ENCODE measurements around the gene VSNL1.
"Not testable (repeated sequence)": the region's sequence is repeated elsewhere in the genome, so short reads cannot be mapped to it uniquely, and the experiment has no call there.

Gene VSNL1

DNA sequence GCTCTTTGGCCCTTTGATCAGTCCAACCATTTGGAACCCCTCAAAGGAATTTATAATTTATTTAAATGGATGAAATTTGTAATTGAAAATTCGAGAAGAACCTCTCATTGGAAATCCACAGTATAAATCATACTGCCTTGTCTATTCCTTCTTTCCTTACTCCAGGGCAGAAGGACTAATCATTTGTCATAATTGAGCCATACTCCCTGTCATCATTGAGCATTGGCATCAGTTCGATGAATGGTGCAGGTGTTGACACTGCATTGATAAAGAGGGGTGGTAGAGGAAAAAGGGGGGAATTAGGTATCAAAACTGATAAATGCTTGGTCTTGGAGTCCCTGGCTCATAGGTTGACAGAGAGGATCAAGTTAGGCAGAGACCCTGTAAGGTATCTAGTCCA lies 2.0 kb downstream of the VSNL1 start:
- DNase-seq (ENCODE audit: low read depth): no peak

DNA sequence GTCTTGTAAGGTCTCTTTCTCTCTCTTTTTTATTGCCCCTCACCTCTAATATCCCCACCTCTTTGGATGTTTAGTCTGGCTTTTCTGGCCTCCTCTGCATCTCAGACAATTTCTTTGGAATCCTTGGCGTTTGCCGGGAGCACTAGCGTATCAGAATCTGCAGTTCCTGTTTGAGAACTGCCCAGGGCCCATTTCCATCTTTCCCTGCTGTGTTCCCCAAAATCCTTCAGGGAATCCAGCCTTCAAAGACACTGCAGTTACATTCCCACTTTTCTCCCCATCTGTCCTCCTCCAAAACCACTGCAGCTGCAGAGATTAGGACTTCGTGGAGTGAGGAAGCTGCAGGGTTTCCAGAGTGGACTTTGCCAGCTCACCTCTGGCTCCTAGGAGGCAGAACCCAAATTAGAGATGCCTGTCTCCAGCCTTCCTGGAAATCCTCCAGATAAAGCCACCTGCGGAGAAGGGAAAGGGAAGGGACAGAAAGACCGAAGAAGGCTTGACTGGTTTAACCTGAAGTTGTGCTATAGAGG lies 2.7 kb downstream of the VSNL1 start:
- DNase-seq (ENCODE audit: low read depth): no peak

GRCh38 chr2:17543848-17544247 lies 3.4 kb downstream of the VSNL1 start:
- no peak for DNase-seq (ENCODE audit: low read depth)

DNA sequence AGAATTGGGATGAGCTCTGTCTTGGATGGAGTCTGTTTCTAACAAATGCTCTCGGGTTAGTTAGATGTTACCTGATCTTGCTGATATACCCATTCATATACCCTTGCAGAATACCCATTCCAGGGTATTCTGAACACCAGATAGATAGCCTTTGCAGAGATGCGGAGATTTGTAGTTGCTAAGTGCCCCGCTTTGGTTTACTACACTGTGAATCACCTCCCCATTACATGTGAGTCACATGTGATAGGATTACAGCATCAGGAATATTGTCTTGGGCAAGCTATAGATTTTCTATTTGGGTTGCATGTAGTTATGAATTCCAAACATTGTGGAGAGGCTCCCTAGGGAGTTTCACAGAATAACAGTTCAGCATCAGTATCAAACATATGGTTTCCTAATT lies 3.8 kb downstream of the VSNL1 start:
- DNase-seq (ENCODE audit: low read depth): no peak

GRCh38 chr2:17545680-17546613 lies 5.5 kb downstream of the VSNL1 start:
- no peak for DNase-seq (ENCODE audit: low read depth)

DNA sequence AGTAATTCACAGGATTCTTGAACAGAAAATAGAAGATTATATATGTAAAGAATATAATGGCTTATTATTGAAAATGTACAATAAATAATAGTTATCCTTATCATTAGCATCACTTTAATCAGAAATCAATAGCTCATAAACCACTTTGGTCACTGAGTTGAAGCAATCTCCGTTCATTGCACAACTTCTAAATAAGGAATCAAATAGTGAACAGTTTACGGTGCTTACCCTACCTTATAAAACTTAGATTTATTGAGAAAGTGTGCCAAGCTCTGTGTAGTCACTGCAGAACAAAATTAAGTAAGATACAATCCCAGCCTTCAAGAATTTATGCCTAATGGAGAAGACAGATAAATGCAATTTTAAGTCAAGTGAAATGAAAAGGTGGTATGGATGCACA lies 6.7 kb downstream of the VSNL1 start:
- DNase-seq (ENCODE audit: low read depth): no peak

GRCh38 chr2:17547737-17548136 lies 7.2 kb downstream of the VSNL1 start:
- DNase-seq (ENCODE audit: low read depth): no peak

DNA sequence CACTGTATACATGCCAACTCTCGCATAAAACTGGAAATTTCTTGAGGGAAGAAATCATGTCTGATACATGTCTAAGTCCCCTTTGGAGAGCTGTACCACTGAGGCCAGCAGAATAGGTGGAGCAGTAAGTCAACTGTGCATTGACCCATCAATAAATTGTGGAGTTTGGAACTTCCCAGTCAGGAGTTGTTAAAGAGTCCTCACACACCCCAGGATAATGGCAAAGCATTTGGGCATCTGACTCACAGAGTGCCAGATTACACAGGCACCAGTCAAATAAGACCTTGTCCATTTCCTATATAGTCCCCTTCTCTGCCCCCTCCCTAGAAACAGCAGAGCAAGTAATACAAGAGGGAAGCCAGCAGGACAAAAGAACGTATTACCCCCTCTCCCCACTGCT lies 10.4 kb downstream of the VSNL1 start:
- DNase-seq (ENCODE audit: low read depth): no peak

DNA sequence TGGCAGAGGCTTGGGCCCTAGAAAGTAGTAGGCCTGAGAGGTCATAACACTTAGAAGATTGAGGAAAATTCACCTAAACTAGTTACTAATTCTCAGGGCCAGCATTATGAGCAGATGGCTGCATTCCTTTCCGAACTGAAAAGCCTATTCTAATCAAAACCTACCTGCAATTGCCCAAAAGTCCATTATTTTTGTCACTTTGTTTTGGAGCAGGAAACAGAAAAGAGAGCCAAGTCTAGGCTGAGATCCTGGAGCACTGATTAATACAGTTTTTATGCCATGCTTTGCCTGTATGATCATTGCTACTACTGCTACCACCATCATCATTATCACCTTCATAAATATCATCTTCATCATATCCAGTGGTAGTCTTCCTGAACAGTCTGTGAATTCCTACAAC lies 14.7 kb downstream of the VSNL1 start:
- DNase-seq (ENCODE audit: low read depth): no peak

- no peak for DNase-seq (ENCODE audit: low read depth)
Observed at GRCh38 chr2:17557596-17557995, 17.1 kb downstream of the VSNL1 start.

- DNase-seq (ENCODE audit: low read depth): no peak
Observed at GRCh38 chr2:17558053-17558452, 17.6 kb downstream of the VSNL1 start.

DNA sequence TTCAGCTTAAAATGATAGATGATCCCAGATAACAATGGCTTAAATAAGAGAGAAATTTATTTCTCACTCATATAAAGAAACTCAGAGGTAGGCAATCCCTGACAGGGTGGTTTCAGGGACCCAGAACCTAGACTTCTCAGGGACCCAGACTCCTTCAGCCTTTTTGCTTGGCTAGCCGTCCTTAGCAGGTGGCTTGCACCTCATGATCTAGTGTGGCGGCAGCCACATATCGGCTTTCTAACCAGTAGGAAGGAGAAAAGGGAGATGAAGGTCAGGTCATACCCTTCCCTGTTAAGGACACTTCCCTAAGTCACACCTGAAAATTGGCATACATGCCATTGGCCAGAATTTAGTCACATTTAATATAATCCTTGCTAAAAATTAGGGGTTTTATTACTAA lies 18.4 kb downstream of the VSNL1 start:
- no peak for DNase-seq (ENCODE audit: low read depth)

DNA sequence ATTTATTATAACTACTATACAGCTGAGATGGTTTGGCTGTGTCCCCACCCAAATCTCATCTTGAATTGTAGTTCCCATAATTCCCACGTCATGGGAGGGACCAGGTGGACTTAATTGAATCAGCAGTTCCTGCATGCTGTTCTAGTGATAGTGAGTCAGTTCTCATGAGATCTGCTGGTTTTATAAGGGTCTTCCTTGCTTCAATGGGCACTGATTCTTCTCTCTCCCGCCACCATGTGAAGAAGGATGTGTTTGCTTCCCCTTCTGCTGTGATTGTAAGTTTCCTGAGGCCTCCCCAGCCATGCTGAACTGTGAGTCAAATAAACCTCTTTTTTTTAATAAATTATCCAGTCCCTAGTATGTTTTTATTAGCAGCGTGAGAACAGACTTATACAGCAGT lies 25.2 kb downstream of the VSNL1 start:
- not testable (repeated sequence) for DNase-seq (ENCODE audit: low read depth)

DNA sequence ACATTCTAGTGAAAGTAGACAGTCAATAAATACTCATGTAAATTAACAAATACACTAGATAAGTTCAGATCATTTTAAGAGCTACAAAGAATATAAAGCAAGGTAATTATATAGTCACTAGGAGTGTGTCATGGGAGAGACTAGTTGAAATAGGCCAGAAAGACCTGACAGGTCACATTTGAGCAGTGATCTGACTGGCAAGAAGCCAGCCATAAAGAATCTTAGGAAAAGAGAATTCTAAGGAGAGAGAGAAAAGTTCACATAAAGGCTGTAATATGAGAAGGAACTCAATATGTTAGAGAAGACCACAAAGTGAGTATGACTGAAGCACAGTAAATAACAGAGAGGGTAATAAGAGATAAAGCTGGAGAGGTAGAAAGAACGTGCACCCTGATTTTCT lies 31.2 kb downstream of the VSNL1 start:
- no peak for DNase-seq (ENCODE audit: low read depth)

DNA sequence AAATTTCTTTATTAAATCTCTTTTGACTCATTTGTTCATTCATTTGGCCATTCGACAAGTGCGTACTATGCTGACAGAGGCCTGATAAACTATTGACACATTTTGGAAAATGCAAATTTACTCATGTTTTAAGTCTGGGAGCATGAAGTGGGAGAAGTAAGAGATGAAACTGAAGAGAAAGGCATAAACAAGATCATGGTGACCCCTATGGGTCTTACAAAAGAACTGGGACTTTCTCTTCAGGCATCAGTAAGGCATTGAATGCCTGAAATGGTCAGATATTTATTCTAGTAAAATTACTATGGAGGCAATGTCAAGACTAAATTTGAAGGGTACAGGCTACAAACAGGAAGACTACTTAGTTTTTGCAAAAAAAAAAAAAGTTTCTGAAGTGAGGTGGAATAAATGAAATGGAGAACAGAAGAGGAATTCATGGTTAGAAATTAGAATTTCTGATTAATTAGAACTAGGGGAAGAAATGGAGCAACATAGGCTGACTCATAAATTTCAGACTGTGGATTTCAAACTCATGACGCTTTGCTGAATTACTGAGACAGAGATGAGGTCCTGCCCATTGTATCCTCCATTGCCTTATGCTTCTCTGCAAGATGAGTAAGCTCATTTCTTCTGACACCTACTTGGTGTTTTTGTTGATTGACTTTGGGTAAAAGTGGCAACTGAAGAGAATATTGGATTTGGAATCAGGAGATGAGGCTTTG lies 32.7 kb downstream of the VSNL1 start:
- no peak for DNase-seq (ENCODE audit: low read depth)

GRCh38 chr2:17573804-17574175 lies 33.3 kb downstream of the VSNL1 start:
- no peak for DNase-seq (ENCODE audit: low read depth)

DNA sequence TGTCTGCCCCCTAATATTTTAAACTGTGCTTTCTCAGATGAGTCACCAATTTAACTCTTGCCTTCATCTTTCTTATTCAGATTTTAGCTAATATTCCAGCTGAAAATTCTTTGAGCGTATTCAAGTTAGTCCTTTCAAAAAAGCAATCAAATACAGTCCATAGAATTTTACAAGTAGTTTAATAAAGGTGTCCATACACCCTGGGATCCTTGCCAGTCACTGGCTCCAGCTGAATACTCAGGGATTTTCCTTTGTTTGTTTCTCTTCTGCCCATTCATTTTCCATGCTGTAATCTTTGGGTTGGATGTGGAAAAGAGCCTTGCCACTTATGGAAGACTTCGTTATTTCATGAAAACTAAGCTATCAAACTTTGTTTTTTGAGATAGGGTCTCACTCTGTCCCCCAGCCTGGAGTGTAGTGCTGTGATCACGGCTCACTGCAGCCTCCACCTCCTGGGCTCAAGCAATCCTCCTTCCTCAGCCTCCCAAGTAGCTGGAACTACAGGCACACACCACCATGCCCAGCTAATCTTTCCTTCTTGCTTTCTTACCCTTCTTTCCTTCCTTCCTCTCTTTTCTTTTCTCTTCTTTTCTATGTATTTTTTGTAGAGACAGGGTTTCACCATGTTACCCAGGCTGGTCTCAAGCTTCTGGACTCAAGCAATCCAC lies 34.0 kb downstream of the VSNL1 start:
- no peak for DNase-seq (ENCODE audit: low read depth)

- no peak for DNase-seq (ENCODE audit: low read depth)
Observed at GRCh38 chr2:17576802-17577201, 36.3 kb downstream of the VSNL1 start.

- DNase-seq (ENCODE audit: low read depth): no peak
Observed at GRCh38 chr2:17578466-17578928, 38.0 kb downstream of the VSNL1 start.

GRCh38 chr2:17579605-17580318 lies 39.3 kb downstream of the VSNL1 start:
- DNase-seq (ENCODE audit: low read depth): no peak

DNA sequence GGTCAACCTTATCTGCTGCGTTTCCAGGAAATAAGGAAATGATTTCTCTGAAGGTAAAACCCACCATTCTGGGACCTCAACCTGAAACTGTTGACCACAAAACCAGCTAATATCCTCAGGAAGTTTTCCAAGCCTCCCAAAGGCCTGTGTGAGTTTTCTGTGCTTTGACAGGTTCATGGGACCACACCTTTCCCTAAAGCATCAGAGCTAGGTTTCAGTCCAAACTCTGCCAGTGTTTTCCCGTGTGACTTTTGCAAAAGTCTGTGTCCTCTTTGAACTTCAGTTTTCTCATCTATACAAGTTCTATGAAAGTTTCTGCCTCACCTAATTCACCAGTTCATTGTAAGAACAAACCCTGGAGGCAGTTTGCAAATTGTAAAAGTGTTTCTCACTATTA lies 39.8 kb downstream of the VSNL1 start:
- no peak for DNase-seq (ENCODE audit: low read depth)

GRCh38 chr2:17581831-17582230 lies 41.3 kb downstream of the VSNL1 start:
- no peak for DNase-seq (ENCODE audit: low read depth)
